Activated B cell treated with CpG ODN at 0.5 μM for 24 hours (primary cell): ENCODE results near the gene ERC2. TPM values are rescaled to one million over a fixed set of nuclear protein-coding genes. Genes with fewer than 3 reads are reported as not detected.

Source experiments
- ATAC-seq: fragments of 200-7000 bp; cut with Tn5 transposase; one replicate; pipeline ENCODE4 v1.10.0; 2021; ENCODE audit warnings: low read depth, mild to moderate bottlenecking, moderate library complexity
- CTCF ChIA-PET: fragments of 350-600 bp; sonication (Branson Sonifier 250); formaldehyde crosslinking; loops from one replicate; lab custom pipeline; 2021; ENCODE audit warnings: antibody characterized with exemption; lab: Charles Lee
- POLR2A ChIA-PET: fragments of 350-600 bp; sonication (Branson Sonifier 250); formaldehyde crosslinking; loops from one replicate; lab custom pipeline; 2021; ENCODE audit warnings: antibody characterized with exemption; lab: Charles Lee
- DNase-seq: peaks from one replicate; pipeline ENCODE4 v3.0.0; 2022
- H3K27ac Mint-ChIP-seq: one replicate; pipeline ENCODE4 v1.8.0; 2020; ENCODE audit warnings: mixed read lengths
- H3K27me3 Mint-ChIP-seq: one replicate; pipeline ENCODE4 v1.8.0; 2021; ENCODE audit warnings: mixed read lengths
- H3K36me3 Mint-ChIP-seq: one replicate; pipeline ENCODE4 v1.8.0; 2021; ENCODE audit warnings: low read depth, mixed read lengths
- H3K4me1 Mint-ChIP-seq: one replicate; pipeline ENCODE4 v1.8.0; 2021; ENCODE audit warnings: mixed read lengths
- H3K4me3 Mint-ChIP-seq: one replicate; pipeline ENCODE4 v1.8.0; 2020; ENCODE audit warnings: mild to moderate bottlenecking, mixed read lengths
- H3K9me3 Mint-ChIP-seq: one replicate; pipeline ENCODE4 v1.8.0; 2020; ENCODE audit warnings: mixed read lengths
- intact Hi-C: fragments of 100-400 bp; cut with micrococcal nuclease; formaldehyde crosslinking; loops from one replicate; pipeline ENCODE4 v1.15.1; 2024
- total RNA-seq: library from RNA; stranded (reverse); gene quantifications from 2 replicates; pipeline ENCODE4 v1.2.3, GENCODE V29; 2022
- TF ChIP-seq, protein P1 (sequence below): fragments of 200-600 bp; IDR thresholded peaks from one replicate; pipeline ENCODE4 v1.8.0; 2022; ENCODE audit warnings: antibody characterized with exemption, mild to moderate bottlenecking

The ERC2 gene
- total RNA-seq, 1 donor from 2014 or later: not detected

DNA sequence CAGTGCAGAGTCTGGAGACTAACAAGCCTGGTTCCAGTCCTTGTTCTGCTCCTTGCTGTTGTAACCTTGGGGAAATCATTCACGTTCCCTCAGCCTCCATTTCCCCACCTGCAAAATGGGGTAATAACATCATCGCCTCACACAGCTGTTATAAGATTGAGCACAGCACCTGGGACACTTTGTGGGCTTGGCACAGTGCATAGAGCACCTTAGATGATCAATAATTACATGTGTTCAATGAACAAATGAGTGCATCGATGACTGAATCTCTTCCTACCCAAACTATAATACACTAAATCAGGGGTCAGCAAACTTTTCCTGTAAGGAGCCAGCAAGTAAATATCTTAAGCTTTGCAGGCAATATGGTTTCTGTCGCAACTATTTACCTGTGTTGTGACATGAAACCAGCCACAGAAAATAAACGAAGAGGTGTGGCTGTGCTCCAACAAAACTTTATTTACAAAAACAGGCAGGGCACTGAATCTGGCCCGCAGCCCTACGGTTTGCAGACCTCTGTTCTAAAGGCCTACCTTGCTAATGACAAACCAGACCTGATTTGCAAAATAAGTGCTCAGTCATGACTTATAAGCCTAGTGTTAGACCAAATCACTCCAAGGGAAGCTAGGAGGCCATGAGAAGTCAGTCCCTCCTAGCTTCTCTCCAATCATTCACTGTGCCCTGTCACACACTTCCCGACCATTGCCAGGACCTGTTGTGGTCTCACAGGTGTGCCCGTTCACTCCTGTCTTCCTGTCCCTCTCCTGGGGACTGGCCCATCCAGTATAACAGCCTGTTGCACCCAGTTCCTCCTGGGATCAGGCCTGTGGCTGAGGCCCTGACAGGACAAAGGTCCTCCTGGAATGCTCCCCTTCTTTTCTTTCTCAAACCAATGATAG is 831.7 kb downstream of the ERC2 start:
- Mint-ChIP-seq H3K4me3 (no peak overlapping the region), H3K27me3 (no peaks in the 10 kb centered on the region), H3K36me3 (no peaks in the 10 kb centered on the region), H3K27ac (no peak overlapping the region), H3K9me3 (no peaks in the 10 kb centered on the region), H3K4me1 (no peaks in the 10 kb centered on the region)
- ChIA-PET CTCF (no interaction called here), POLR2A (no interaction called here)
- intact Hi-C loops: no loop called here
- DNase-seq: no peak
- TF ChIP-seq, protein P1, sequence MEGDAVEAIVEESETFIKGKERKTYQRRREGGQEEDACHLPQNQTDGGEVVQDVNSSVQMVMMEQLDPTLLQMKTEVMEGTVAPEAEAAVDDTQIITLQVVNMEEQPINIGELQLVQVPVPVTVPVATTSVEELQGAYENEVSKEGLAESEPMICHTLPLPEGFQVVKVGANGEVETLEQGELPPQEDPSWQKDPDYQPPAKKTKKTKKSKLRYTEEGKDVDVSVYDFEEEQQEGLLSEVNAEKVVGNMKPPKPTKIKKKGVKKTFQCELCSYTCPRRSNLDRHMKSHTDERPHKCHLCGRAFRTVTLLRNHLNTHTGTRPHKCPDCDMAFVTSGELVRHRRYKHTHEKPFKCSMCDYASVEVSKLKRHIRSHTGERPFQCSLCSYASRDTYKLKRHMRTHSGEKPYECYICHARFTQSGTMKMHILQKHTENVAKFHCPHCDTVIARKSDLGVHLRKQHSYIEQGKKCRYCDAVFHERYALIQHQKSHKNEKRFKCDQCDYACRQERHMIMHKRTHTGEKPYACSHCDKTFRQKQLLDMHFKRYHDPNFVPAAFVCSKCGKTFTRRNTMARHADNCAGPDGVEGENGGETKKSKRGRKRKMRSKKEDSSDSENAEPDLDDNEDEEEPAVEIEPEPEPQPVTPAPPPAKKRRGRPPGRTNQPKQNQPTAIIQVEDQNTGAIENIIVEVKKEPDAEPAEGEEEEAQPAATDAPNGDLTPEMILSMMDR: no peak
- no peak for ATAC-seq

- Mint-ChIP-seq H3K9me3 (no peaks in the 10 kb centered on the region), H3K27ac (no peak overlapping the region), H3K36me3 (no peaks in the 10 kb centered on the region), H3K27me3 (no peaks in the 10 kb centered on the region), H3K4me1 (no peaks in the 10 kb centered on the region), H3K4me3 (no peak overlapping the region)
- CTCF ChIA-PET: no interaction called here
- DNase-seq: no peak
- TF ChIP-seq, protein P1: no peak
- ATAC-seq: no peak
- intact Hi-C loops: no loop called here
- POLR2A ChIA-PET: no interaction called here
Observed at GRCh38 chr3:55634345-55634744, 833.9 kb downstream of the ERC2 start.

DNA sequence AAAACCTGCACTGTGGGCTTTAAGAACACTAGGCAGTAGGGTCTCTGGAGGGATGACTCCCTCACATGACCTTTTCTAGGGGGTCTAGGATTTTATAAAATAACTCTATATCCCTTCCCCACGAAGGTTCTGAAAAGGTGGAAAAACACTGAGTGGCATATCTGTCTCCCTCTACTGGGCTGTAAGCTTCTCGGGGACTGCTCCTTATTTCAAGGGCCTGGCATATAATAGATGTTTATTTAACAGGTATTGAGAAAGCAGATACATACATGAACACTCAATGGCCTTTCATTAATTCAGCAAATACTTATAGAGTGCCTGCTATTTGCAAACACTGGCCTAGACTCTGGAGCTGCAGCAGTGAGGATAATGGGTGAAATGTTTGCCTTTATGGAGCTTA is 834.9 kb downstream of the ERC2 start:
- Mint-ChIP-seq H3K9me3 (no peaks in the 10 kb centered on the region), H3K27ac (no peak overlapping the region), H3K36me3 (no peaks in the 10 kb centered on the region), H3K27me3 (no peaks in the 10 kb centered on the region), H3K4me3 (no peak overlapping the region), H3K4me1 (no peaks in the 10 kb centered on the region)
- intact Hi-C loops: no loop called here
- DNase-seq (no peak), ATAC-seq (no peak)
- CTCF ChIA-PET: no interaction called here
- POLR2A ChIA-PET: no interaction called here
- TF ChIP-seq, protein P1: no peak

GRCh38 chr3:55631766-55632331 is 836.4 kb downstream of the ERC2 start:
- H3K4me1 Mint-ChIP-seq: no peaks in the 10 kb centered on the region
- TF ChIP-seq, protein P1: no peak
- H3K36me3 Mint-ChIP-seq: no peaks in the 10 kb centered on the region
- ChIA-PET CTCF (no interaction called here), POLR2A (no interaction called here)
- H3K27ac Mint-ChIP-seq: no peak overlapping the region
- no peak for DNase-seq
- H3K4me3 Mint-ChIP-seq: no peak overlapping the region
- no peaks in the 10 kb centered on the region for H3K9me3 Mint-ChIP-seq
- no peak for ATAC-seq
- no peaks in the 10 kb centered on the region for H3K27me3 Mint-ChIP-seq
- intact Hi-C loops: no loop called here

GRCh38 chr3:55630921-55631299 is 837.4 kb downstream of the ERC2 start:
- no peak for ATAC-seq
- ChIA-PET CTCF (no interaction called here), POLR2A (no interaction called here)
- no peak for DNase-seq
- Mint-ChIP-seq H3K36me3 (no peaks in the 10 kb centered on the region), H3K4me3 (no peak overlapping the region), H3K27me3 (no peaks in the 10 kb centered on the region), H3K9me3 (no peaks in the 10 kb centered on the region), H3K4me1 (no peaks in the 10 kb centered on the region), H3K27ac (no peak overlapping the region)
- TF ChIP-seq, protein P1: no peak
- intact Hi-C loops: no loop called here
